Stimulated activated CD4-positive, alpha-beta T cell treated with anti-CD3 and anti-CD28 coated beads, Interleukin-4, amount 100 ng/mL, for 48 hours (primary cell): ENCODE data around the gene USP40.

ENCODE experiments used
- DNase-seq, 2 donors: peaks; one replicate each; pipeline ENCODE4 v3.0.0-alpha.2; 2020; ENCODE audit warnings: low read depth in 2 of 2

Gene USP40

GRCh38 chr2:233458031-233458610 is 108.5 kb downstream of the USP40 start:
- DNase-seq = no peak

GRCh38 chr2:233457356-233457755 is 109.2 kb downstream of the USP40 start:
- DNase-seq = no peak

GRCh38 chr2:233456934-233457333 is 109.6 kb downstream of the USP40 start:
- no peak for DNase-seq

GRCh38 chr2:233456111-233456510 is 110.5 kb downstream of the USP40 start:
- DNase-seq = no peak

GRCh38 chr2:233455491-233455890 is 111.1 kb downstream of the USP40 start:
- no peak for DNase-seq

- no peak for DNase-seq
Measured at GRCh38 chr2:233455006-233455405, 111.6 kb downstream of the USP40 start.

- no peak for DNase-seq
Measured at GRCh38 chr2:233453916-233454315, 112.7 kb downstream of the USP40 start.

GRCh38 chr2:233453111-233453915 is 113.3 kb downstream of the USP40 start:
- DNase-seq = no peak

- DNase-seq = no peak
Measured at GRCh38 chr2:233451950-233452349, 114.6 kb downstream of the USP40 start.

- DNase-seq = no peak
Measured at GRCh38 chr2:233450864-233451575, 115.6 kb downstream of the USP40 start.

- no peak for DNase-seq
Measured at GRCh38 chr2:233449921-233450863, 116.4 kb downstream of the USP40 start.

GRCh38 chr2:233449081-233449901 is 117.3 kb downstream of the USP40 start:
- no peak for DNase-seq

- no peak for DNase-seq
Measured at GRCh38 chr2:233448575-233448974, 118.0 kb downstream of the USP40 start.

GRCh38 chr2:233448220-233448559 is 118.4 kb downstream of the USP40 start:
- no peak for DNase-seq

- DNase-seq = no peak
Measured at GRCh38 chr2:233447506-233448219, 118.9 kb downstream of the USP40 start.

GRCh38 chr2:233446606-233447305 is 119.8 kb downstream of the USP40 start:
- no peak for DNase-seq

GRCh38 chr2:233446121-233446520 is 120.5 kb downstream of the USP40 start:
- DNase-seq = no peak

GRCh38 chr2:233445152-233445830 is 121.3 kb downstream of the USP40 start:
- DNase-seq = no peak

- DNase-seq = no peak
Measured at GRCh38 chr2:233444501-233444900, 122.1 kb downstream of the USP40 start.
